Heart left ventricle (tissue), 13 donors: ENCODE data around the gene DDX3X.
"Not testable (repeated sequence)": the region's sequence is repeated elsewhere in the genome, so short reads cannot be mapped to it uniquely, and the experiment has no call there.

Source experiments
- CTCF ChIP-seq, 12 donors: fragments of 200-600 bp; sonication (generic) in 4 of 12; IDR thresholded peaks; one replicate each; pipeline versions ENCODE4 v1.5.0 to v1.8.0; 2018 to 2022; ENCODE audit warnings: antibody characterized with exemption in 12 of 12, mild to moderate bottlenecking in 5 of 12
- POLR2A ChIP-seq, 2 donors: fragments of 450-650 bp; IDR thresholded peaks; one replicate each; pipeline ENCODE4 v1.6.1; 2017; ENCODE audit warnings: antibody characterized with exemption in 2 of 2, mild to moderate bottlenecking in 2 of 2, moderate library complexity in 2 of 2
- donor health status: ischemic (EF 13 %, LVEDD 7.1; RV severe dilation, severe dysfunction).
- donor health status: DM: no; HTN: yes; CAD: no.
- donor health status: DM: no; HTN: no; CAD: no.
- donor health status: ischemic (EF 25% LVEDD 6.9; RV normal size, moderate dysfunction).
- donor health status: ischemic (EF 25% LVEDD 5.7; RV mildly dilated, moderate dysfunction).
- donor health status: ischemic (EF 35%, LVEDD 5.7; RV mildly dilated, moderate dysfunction).
- donor health status: nonischemic (EF 11% LVEDD 7.7; RV severe dilation, severe dysfunction).
- donor health status: DM: yes; HTN: yes; CAD: no.
- donor health status: PGD.
- donor health status: ischemic (EF 29% LVEDD 5.4; RV normal size, mild dysfunction).
- donor health status: nonischemic (EF 23%, LVEDD 6.1; RV moderate dilation, normal function).

DNA sequence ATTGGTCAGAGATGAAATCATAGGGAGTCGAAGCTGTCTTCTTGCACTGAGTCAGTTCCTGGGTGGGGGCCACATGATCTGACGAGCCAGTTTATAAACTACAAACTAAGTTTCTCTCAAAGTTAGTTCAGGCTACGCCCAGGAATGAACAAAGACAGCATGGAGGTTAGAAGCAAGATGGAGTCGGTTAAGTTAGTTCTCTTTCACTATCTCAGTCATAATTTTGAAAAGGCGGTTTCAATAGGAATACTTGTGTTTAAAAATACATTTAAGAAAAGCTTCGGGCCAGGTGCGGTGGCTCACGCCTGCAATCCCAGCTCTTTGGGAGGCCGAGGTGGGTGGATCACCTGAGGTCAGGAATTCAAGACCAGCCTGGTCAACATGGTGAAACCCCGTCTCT lies 77.3 kb downstream of the DDX3X start:
- TF ChIP-seq CTCF, POLR2A (IDR thresholded peaks at IDR 0.05): not testable (repeated sequence)
